OCI-LY3 (cell line): ENCODE results near the gene PERM1.

Source experiments
- H2AFZ ChIP-seq: fragments of 200-600, 300-600 bp; shearing (Covaris generic); 2 replicates; pipeline ENCODE4 v1.6.0; 2014; ENCODE audit warnings: antibody characterized with exemption, low read depth, low read length
- H3K27ac ChIP-seq: fragments of 200-600, 300-600 bp; sonication (generic); 2 replicates; pipeline ENCODE4 v1.5.1; 2014; ENCODE audit warnings: mild to moderate bottlenecking, low read length, moderate library complexity, mixed read lengths
- H3K27me3 ChIP-seq: fragments of 200-600, 300-600 bp; sonication (generic); 2 replicates; pipeline ENCODE4 v1.6.1; 2014; ENCODE audit warnings: low read depth, low read length, mixed read lengths
- H3K36me3 ChIP-seq: fragments of 200-600, 300-600 bp; sonication (generic); replicated peaks from 2 replicates; pipeline ENCODE3; 2014; ENCODE audit warnings: low read depth, low read length, mixed read lengths
- H3K4me1 ChIP-seq: fragments of 300-600, 200-600 bp; sonication (generic); 2 replicates; pipeline ENCODE4 v1.6.1; 2014; ENCODE audit warnings: low read length, mixed read lengths
- H3K4me2 ChIP-seq: fragments of 200-600, 300-600 bp; sonication (generic); 2 replicates; pipeline ENCODE4 v1.6.1; 2014; ENCODE audit warnings: low read length, mixed read lengths
- H3K4me3 ChIP-seq: fragments of 300-600, 200-600 bp; sonication (generic); 2 replicates; pipeline ENCODE4 v1.5.1; 2014; ENCODE audit warnings: antibody characterized with exemption, mild to moderate bottlenecking, low read length, moderate library complexity
- H3K79me2 ChIP-seq: fragments of 300-600, 200-600 bp; shearing (Covaris generic); 2 replicates; pipeline ENCODE4 v1.6.1; 2014; ENCODE audit warnings: mild to moderate bottlenecking, low read length, mixed read lengths
- H3K9ac ChIP-seq: fragments of 300-600, 200-600 bp; shearing (Covaris generic); 2 replicates; pipeline ENCODE4 v1.6.0; 2014; ENCODE audit warnings: mild to moderate bottlenecking, low read length, moderate library complexity
- H3K9me3 ChIP-seq: fragments of 200-600, 300-600 bp; shearing (Covaris generic); 2 replicates; pipeline ENCODE4 v1.6.1; 2014; ENCODE audit warnings: low read length, mixed read lengths; ENCODE audit not compliant: insufficient read depth
- H4K20me1 ChIP-seq: fragments of 200-600, 300-600 bp; sonication (generic); 2 replicates; pipeline ENCODE4 v1.6.1; 2016; ENCODE audit warnings: low read length, mixed read lengths; ENCODE audit not compliant: insufficient read depth
- EZH2phosphoT487 ChIP-seq: fragments of 200-600 bp; shearing (Covaris generic); IDR thresholded peaks from 2 replicates; pipeline ENCODE4 v1.6.1; 2018; ENCODE audit warnings: antibody characterized with exemption, mixed run types, low read depth
- TF ChIP-seq, protein P1 (sequence below): fragments of 200-600, 300-600 bp; sonication (generic); IDR thresholded peaks from 2 replicates; pipeline ENCODE4 v1.5.1; 2014; ENCODE audit warnings: antibody characterized with exemption, low read length, low read depth

PERM1 gene

DNA sequence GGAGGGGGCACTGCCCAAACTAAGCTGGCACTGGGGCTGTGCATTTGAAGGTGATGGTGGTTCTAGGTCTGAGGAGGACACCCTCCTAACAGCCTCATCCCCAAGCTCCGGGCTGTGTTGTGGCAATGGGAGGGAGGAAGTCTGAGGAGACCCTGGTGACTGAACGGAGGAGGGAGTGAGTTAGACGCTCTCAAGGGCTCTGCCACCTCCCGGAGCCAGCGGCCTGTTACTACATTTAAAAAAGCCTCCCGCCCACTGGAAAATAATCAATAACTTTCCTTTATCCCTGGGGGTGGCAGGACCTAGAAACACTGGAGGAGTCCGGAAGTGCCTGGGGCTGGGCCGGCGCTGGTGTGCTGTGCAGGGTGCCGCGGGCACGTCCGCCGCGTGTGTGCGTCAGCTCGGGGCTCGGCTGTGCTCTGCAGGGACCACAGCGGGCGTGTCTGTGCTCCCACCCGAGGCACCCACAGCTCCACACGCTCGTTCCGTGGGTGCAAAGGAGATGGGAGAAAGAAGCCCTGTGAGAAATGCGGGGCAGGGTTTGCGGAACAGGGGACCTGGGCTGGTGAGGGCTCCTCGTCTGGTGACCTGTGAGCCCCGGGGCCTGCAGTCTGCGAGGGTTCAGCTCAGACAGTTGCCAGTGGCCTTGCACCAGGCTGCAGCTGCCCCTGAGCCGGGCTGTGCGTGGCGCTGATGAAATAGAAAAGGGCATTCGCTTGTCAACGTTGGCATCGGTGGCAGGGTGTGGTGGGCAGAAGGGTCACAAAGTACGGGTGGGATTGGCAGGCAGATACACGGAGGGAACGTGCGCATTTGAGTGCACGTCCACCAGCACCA lies 52.9 kb downstream of the PERM1 start:
- Histone ChIP-seq H3K36me3 (no peaks in the 10 kb centered on the region), H3K27me3 (peaks cover 8% of the 10 kb centered on the region; the same call in 1 of the 2 replicates), H3K27ac (no peak overlapping the region), H3K9ac (no peak overlapping the region), H3K4me2 (no peak overlapping the region), H3K4me1 (no peaks in the 10 kb centered on the region), H2AFZ (no peak overlapping the region), H3K9me3 (no peaks in the 10 kb centered on the region), H3K79me2 (no peaks in the 10 kb centered on the region), H3K4me3 (no peak overlapping the region), H4K20me1 (no peaks in the 10 kb centered on the region)
- TF ChIP-seq, protein P1, sequence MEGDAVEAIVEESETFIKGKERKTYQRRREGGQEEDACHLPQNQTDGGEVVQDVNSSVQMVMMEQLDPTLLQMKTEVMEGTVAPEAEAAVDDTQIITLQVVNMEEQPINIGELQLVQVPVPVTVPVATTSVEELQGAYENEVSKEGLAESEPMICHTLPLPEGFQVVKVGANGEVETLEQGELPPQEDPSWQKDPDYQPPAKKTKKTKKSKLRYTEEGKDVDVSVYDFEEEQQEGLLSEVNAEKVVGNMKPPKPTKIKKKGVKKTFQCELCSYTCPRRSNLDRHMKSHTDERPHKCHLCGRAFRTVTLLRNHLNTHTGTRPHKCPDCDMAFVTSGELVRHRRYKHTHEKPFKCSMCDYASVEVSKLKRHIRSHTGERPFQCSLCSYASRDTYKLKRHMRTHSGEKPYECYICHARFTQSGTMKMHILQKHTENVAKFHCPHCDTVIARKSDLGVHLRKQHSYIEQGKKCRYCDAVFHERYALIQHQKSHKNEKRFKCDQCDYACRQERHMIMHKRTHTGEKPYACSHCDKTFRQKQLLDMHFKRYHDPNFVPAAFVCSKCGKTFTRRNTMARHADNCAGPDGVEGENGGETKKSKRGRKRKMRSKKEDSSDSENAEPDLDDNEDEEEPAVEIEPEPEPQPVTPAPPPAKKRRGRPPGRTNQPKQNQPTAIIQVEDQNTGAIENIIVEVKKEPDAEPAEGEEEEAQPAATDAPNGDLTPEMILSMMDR = no peak
- no peak for TF ChIP-seq EZH2phosphoT487

DNA sequence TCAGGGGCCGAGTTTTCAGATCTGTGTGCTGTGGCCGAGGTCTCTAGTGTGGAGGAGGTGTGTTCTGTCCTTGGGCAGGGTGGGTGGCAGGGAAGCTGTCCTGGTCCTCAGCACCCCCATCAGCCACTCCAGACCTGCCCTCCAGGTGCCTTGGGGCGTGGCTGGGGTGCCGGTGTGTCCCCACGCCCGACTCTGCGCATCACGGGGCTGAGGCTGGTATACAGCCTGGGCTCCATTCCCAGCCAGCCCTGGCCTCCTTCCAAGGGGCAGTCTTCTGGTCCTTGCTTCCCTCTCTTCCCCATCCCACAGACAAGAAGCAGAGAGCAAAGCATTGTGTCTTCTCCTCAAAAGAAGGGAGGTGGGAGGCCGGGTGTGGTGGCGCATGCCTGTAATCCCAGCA lies 54.1 kb downstream of the PERM1 start:
- H3K79me2 ChIP-seq = no peaks in the 10 kb centered on the region
- no peak overlapping the region for H2AFZ ChIP-seq
- H3K9me3 ChIP-seq = no peaks in the 10 kb centered on the region
- H3K36me3 ChIP-seq = no peaks in the 10 kb centered on the region
- no peak overlapping the region for H3K4me3 ChIP-seq
- no peak overlapping the region for H3K27ac ChIP-seq
- TF ChIP-seq EZH2phosphoT487 = no peak
- TF ChIP-seq, protein P1 = no peak
- no peak overlapping the region for H3K4me2 ChIP-seq
- peaks cover 8% of the 10 kb centered on the region; the same call in 1 of the 2 replicates for H3K27me3 ChIP-seq
- H3K9ac ChIP-seq = no peak overlapping the region
- no peaks in the 10 kb centered on the region for H3K4me1 ChIP-seq
- H4K20me1 ChIP-seq = no peaks in the 10 kb centered on the region

DNA sequence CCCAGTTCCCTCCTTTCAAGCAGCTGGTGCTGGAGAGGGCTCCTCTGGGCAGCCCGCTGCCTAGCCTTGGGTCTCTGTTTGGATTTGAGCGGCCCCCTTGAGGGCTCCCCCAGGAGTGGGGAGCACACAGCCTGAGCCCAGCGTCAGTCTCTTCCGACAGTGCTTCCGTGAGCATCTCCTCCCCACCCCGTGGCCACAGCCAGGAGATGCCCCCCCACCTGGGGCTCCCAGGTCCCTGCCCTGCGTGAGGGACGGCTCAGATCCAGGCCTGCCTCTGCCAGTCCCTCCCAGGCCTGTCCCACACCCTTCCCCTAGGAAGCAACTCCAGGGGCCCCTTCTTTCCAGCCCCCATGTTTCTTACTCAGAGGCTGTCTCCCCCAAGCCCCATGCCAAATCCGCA lies 54.7 kb downstream of the PERM1 start:
- no peaks in the 10 kb centered on the region for H3K4me1 ChIP-seq
- H3K4me2 ChIP-seq = no peak overlapping the region
- peaks cover 8% of the 10 kb centered on the region; the same call in 1 of the 2 replicates for H3K27me3 ChIP-seq

More for the DNA sequence above, 54.7 kb downstream of the PERM1 start:
- Histone ChIP-seq H3K27ac (no peak overlapping the region), H3K36me3 (no peaks in the 10 kb centered on the region), H4K20me1 (no peaks in the 10 kb centered on the region), H3K9me3 (no peaks in the 10 kb centered on the region), H3K9ac (no peak overlapping the region), H3K4me3 (no peak overlapping the region), H2AFZ (no peak overlapping the region), H3K79me2 (no peaks in the 10 kb centered on the region)
- TF ChIP-seq EZH2phosphoT487 = no peak
- TF ChIP-seq, protein P1 = no peak
